Measurements from ENCODE around the gene SF3B3. TPM values are rescaled to one million over a fixed set of nuclear protein-coding genes. Genes with fewer than 3 reads are reported as not detected.

Gene SF3B3
- total RNA-seq, 1 donor from 2014 or later, result 463 TPM

- Mint-ChIP-seq H3K4me3 (no peak overlapping the region), H3K27me3 (no peaks in the 10 kb centered on the region), H3K4me1 (no peaks in the 10 kb centered on the region), H3K36me3 (ENCODE audit: low read depth) (peaks cover 61% of the 10 kb centered on the region), H3K27ac (no peak overlapping the region), H3K9me3 (no peaks in the 10 kb centered on the region)
- ChIA-PET POLR2A (no interaction called here), CTCF (no interaction called here)
- no peak for TF ChIP-seq CTCF (IDR thresholded peaks at IDR 0.05)
- DNase-seq (no peak), ATAC-seq (ENCODE audit: low read depth) (no peak)
- intact Hi-C loops (cut with micrococcal nuclease), result no loop called here
These were observed 28.8 kb upstream of the SF3B3 start for GRCh38 chr16:70494777-70495176.

GRCh38 chr16:70495425-70496182, 28.0 kb upstream of the SF3B3 start:
- ATAC-seq (ENCODE audit: low read depth) (no peak), DNase-seq (no peak)
- no peak for TF ChIP-seq CTCF (IDR thresholded peaks at IDR 0.05)
- POLR2A ChIA-PET, result no interaction called here
- H3K27me3 Mint-ChIP-seq, result no peaks in the 10 kb centered on the region
- H3K27ac Mint-ChIP-seq, result no peak overlapping the region
- intact Hi-C loops (cut with micrococcal nuclease), result no loop called here
- no peak overlapping the region for H3K4me3 Mint-ChIP-seq
- H3K36me3 Mint-ChIP-seq (ENCODE audit: low read depth), result peaks cover 55% of the 10 kb centered on the region
- no peaks in the 10 kb centered on the region for H3K9me3 Mint-ChIP-seq
- H3K4me1 Mint-ChIP-seq, result no peaks in the 10 kb centered on the region
- CTCF ChIA-PET, result no interaction called here

GRCh38 chr16:70496513-70496912, 27.1 kb upstream of the SF3B3 start:
- no peaks in the 10 kb centered on the region for H3K9me3 Mint-ChIP-seq
- no peak for TF ChIP-seq CTCF (IDR thresholded peaks at IDR 0.05)
- no peaks in the 10 kb centered on the region for H3K4me1 Mint-ChIP-seq
- ATAC-seq (ENCODE audit: low read depth) (no peak), DNase-seq (no peak)
- ChIA-PET POLR2A (interaction anchor here (0.5 kb wide), 1 partner anchor 757 kb away, joined by 3 read pairs; no protein-coding TSS in a partner anchor), CTCF (no interaction called here)
- H3K27me3 Mint-ChIP-seq, result no peaks in the 10 kb centered on the region
- peaks cover 56% of the 10 kb centered on the region for H3K36me3 Mint-ChIP-seq (ENCODE audit: low read depth)
- H3K4me3 Mint-ChIP-seq, result no peak overlapping the region
- intact Hi-C loops (cut with micrococcal nuclease), result no loop called here
- no peak overlapping the region for H3K27ac Mint-ChIP-seq

GRCh38 chr16:70508752-70509151, 14.9 kb upstream of the SF3B3 start:
- no peak for ATAC-seq (ENCODE audit: low read depth)
- TF ChIP-seq CTCF (IDR thresholded peaks at IDR 0.05), result no peak
- CTCF ChIA-PET, result interaction anchor here (0.7 to 1.0 kb wide), 3 partner anchors 12 to 76 kb away, joined by 3 to 4 read pairs (median 3); no protein-coding TSS in a partner anchor
- intact Hi-C loops (cut with micrococcal nuclease), result loop anchor here (5.0 kb wide), 2 partner anchors 51 to 144 kb away; no protein-coding TSS in a partner anchor
- no peak overlapping the region for H3K4me3 Mint-ChIP-seq
- H3K36me3 Mint-ChIP-seq (ENCODE audit: low read depth), result peaks cover 57% of the 10 kb centered on the region
- peaks cover 8% of the 10 kb centered on the region for H3K4me1 Mint-ChIP-seq
- POLR2A ChIA-PET, result interaction anchor here (0.5 to 1.1 kb wide), 2 partner anchors 128 to 132 kb away, joined by 4 to 5 read pairs; no protein-coding TSS in a partner anchor
- no peak overlapping the region for H3K27ac Mint-ChIP-seq
- DNase-seq, result no peak
- no peaks in the 10 kb centered on the region for H3K9me3 Mint-ChIP-seq
- H3K27me3 Mint-ChIP-seq, result no peaks in the 10 kb centered on the region

GRCh38 chr16:70510216-70510615, 13.4 kb upstream of the SF3B3 start:
- ATAC-seq (ENCODE audit: low read depth), result no peak
- ChIA-PET POLR2A (no interaction called here), CTCF (no interaction called here)
- Mint-ChIP-seq H3K9me3 (no peaks in the 10 kb centered on the region), H3K27ac (no peak overlapping the region), H3K4me3 (no peak overlapping the region), H3K4me1 (peaks cover 8% of the 10 kb centered on the region), H3K36me3 (ENCODE audit: low read depth) (peaks cover 67% of the 10 kb centered on the region), H3K27me3 (no peaks in the 10 kb centered on the region)
- intact Hi-C loops (cut with micrococcal nuclease), result no loop called here
- TF ChIP-seq CTCF (IDR thresholded peaks at IDR 0.05), result no peak
- DNase-seq, result no peak

Data from activated B cell treated with CpG ODN at 0.5 μM for 24 hours (primary cell).